Neural cell (in vitro differentiated cells): ENCODE data around the gene LMNA. TPM values are rescaled to one million over a fixed set of nuclear protein-coding genes. Genes with fewer than 3 reads are reported as not detected.

Experiments
- H2AFZ ChIP-seq: fragments of 200-600, 300-800 bp; sonication (generic), shearing (Covaris generic); 2 replicates; pipeline ENCODE4 v1.6.0; 2014; ENCODE audit warnings: low read depth, mild to moderate bottlenecking, antibody characterized with exemption, low read length, moderate library complexity
- H3F3A ChIP-seq: fragments of 200-600 bp; shearing (Covaris generic); 2 replicates; pipeline ENCODE4 v1.6.1; 2016; ENCODE audit warnings: mild to moderate bottlenecking, moderate library complexity, mixed read lengths, antibody characterized with exemption, low read length; ENCODE audit not compliant: insufficient read depth, poor library complexity, severe bottlenecking
- H3K27ac ChIP-seq: fragments of 200-600, 300-800 bp; sonication (generic), shearing (Covaris generic); 2 replicates; pipeline ENCODE4 v1.5.1; 2014; ENCODE audit warnings: mild to moderate bottlenecking, low read length, moderate library complexity
- H3K27me3 ChIP-seq: fragments of 300-800, 200-600 bp; sonication (generic), shearing (Covaris generic); 2 replicates; pipeline ENCODE4 v1.6.0; 2014; ENCODE audit warnings: mild to moderate bottlenecking, low read depth, low read length, moderate library complexity; ENCODE audit not compliant: insufficient read depth
- H3K36me3 ChIP-seq: fragments of 300-800, 200-600 bp; sonication (generic), shearing (Covaris generic); 2 replicates; pipeline ENCODE4 v1.5.1; 2014; ENCODE audit warnings: mild to moderate bottlenecking, antibody characterized with exemption, low read length, moderate library complexity; ENCODE audit not compliant: insufficient read depth
- H3K4me2 ChIP-seq: fragments of 300-800, 200-600 bp; sonication (generic), shearing (Covaris generic); 2 replicates; pipeline ENCODE4 v1.6.0; 2014; ENCODE audit warnings: mild to moderate bottlenecking, low read length
- H3K4me3 ChIP-seq: fragments of 300-800, 200-600 bp; sonication (generic), shearing (Covaris generic); 2 replicates; pipeline ENCODE4 v1.5.1; 2014; ENCODE audit warnings: mild to moderate bottlenecking, low read length, moderate library complexity
- H3K79me2 ChIP-seq: fragments of 200-600 bp; shearing (Covaris generic); replicated peaks from 2 replicates; pipeline ENCODE4 v1.6.0; 2014; ENCODE audit warnings: mild to moderate bottlenecking, low read length, moderate library complexity; ENCODE audit not compliant: insufficient read depth
- H3K9ac ChIP-seq: fragments of 300-800, 200-600 bp; sonication (generic), shearing (Covaris generic); 2 replicates; pipeline ENCODE4 v1.6.1; 2016; ENCODE audit warnings: mild to moderate bottlenecking, low read length, mixed read lengths
- H3K9me2 ChIP-seq: fragments of 200-600 bp; shearing (Covaris generic); 2 replicates; pipeline ENCODE4 v1.6.1; 2016; ENCODE audit warnings: mild to moderate bottlenecking, low read length, mixed read lengths; ENCODE audit not compliant: insufficient read depth
- H3K9me3 ChIP-seq: fragments of 200-600, 300-800 bp; sonication (generic), shearing (Covaris generic); 2 replicates; pipeline ENCODE4 v1.6.1; 2016; ENCODE audit warnings: mild to moderate bottlenecking, mixed run types, low read length, moderate library complexity, mixed read lengths
- H4K20me1 ChIP-seq: fragments of 200-600 bp; shearing (Covaris generic); 2 replicates; pipeline ENCODE4 v1.6.1; 2016; ENCODE audit warnings: mild to moderate bottlenecking, mixed run types; ENCODE audit not compliant: insufficient read depth
- EP300 ChIP-seq: fragments of 450-650 bp; conservative IDR thresholded peaks from 2 replicates; pipeline ENCODE4 v1.6.1; 2014; ENCODE audit warnings: antibody characterized with exemption, mild to moderate bottlenecking, moderate library complexity; ENCODE audit not compliant: poor library complexity, severe bottlenecking
- EZH2 ChIP-seq: fragments of 200-600, 300-800 bp; shearing (Covaris generic), sonication (generic); IDR thresholded peaks from 2 replicates; pipeline ENCODE4 v1.6.1; 2014; ENCODE audit warnings: antibody characterized with exemption, low read length, borderline replicate concordance, mild to moderate bottlenecking; ENCODE audit not compliant: insufficient read depth, poor library complexity, severe bottlenecking
- MXI1 ChIP-seq: fragments of 450-650 bp; conservative IDR thresholded peaks from 2 replicates; pipeline ENCODE4 v1.6.1; 2014; ENCODE audit warnings: antibody characterized with exemption, mild to moderate bottlenecking; ENCODE audit not compliant: poor library complexity, severe bottlenecking
- POLR2AphosphoS5 ChIP-seq: IDR thresholded peaks from 2 replicates; pipeline ENCODE4 v1.6.1; 2012
- RAD21 ChIP-seq: fragments of 450-650 bp; conservative IDR thresholded peaks from 2 replicates; pipeline ENCODE4 v1.6.1; 2014; ENCODE audit warnings: antibody characterized with exemption, mild to moderate bottlenecking, moderate library complexity
- REST ChIP-seq: IDR thresholded peaks from 2 replicates; pipeline ENCODE4 v1.6.1; 2012; ENCODE audit warnings: borderline replicate concordance
- SMC3 ChIP-seq: fragments of 450-650 bp; conservative IDR thresholded peaks from 2 replicates; pipeline ENCODE4 v1.6.1; 2014; ENCODE audit warnings: antibody characterized with exemption, mild to moderate bottlenecking, moderate library complexity; ENCODE audit not compliant: poor library complexity
- TAF1 ChIP-seq: IDR thresholded peaks from 2 replicates; pipeline ENCODE4 v1.6.1; 2012; ENCODE audit warnings: low read depth
- polyA plus RNA-seq: library from polyadenylated mRNA; depleted of rRNA; stranded (reverse); fragments of >200 nt; gene quantifications from 2 replicates; pipeline ENCODE4 v1.2.3, GENCODE V29; 2014
- TF ChIP-seq, protein P1 (sequence below): fragments of 450-650 bp; IDR thresholded peaks from 2 replicates; pipeline ENCODE4 v1.5.1; 2014; ENCODE audit warnings: antibody characterized with exemption, mild to moderate bottlenecking, moderate library complexity; ENCODE audit not compliant: poor library complexity, severe bottlenecking

Gene LMNA
- polyA plus RNA-seq, 1 donor from 2014 or later, result 90.7 TPM

DNA sequence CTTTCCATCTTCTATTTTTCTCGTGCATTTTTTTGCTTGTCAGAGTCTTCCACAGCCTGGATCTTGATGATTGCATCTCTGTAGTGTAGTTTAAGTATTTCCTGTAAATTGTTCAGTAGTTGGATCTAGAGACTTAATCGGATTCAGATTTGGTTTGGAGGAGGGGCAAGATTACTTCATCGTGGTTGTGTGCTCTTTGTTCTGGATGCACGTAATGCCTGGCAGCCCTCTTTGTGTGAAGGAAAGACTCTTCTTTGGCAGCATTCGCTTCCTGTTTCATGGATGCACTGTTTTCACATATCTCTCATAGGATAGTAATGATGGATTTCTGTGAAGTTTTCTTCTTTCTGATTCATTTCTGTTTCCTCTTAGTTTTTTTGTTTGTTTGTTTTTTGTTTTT, 53.0 kb downstream of the LMNA start:
- H3K36me3 ChIP-seq, result peaks cover 11% of the 10 kb centered on the region
- no peak overlapping the region for H3K4me2 ChIP-seq
- no peak overlapping the region for H2AFZ ChIP-seq
- H3K9ac ChIP-seq, result no peak overlapping the region
- no peak for TF ChIP-seq REST
- no peak for TF ChIP-seq EP300
- no peak for TF ChIP-seq RAD21
- no peak for TF ChIP-seq TAF1
- TF ChIP-seq MXI1, result no peak
- TF ChIP-seq SMC3, result no peak
- TF ChIP-seq POLR2AphosphoS5, result no peak
- TF ChIP-seq EZH2, result no peak
- H3K79me2 ChIP-seq, result no peaks in the 10 kb centered on the region
- H4K20me1 ChIP-seq, result no peaks in the 10 kb centered on the region
- H3K9me3 ChIP-seq, result no peaks in the 10 kb centered on the region
- no peak overlapping the region for H3K27ac ChIP-seq
- no peak overlapping the region for H3K4me3 ChIP-seq
- H3F3A ChIP-seq, result no peaks in the 10 kb centered on the region
- no peaks in the 10 kb centered on the region for H3K9me2 ChIP-seq
- no peaks in the 10 kb centered on the region for H3K27me3 ChIP-seq

DNA sequence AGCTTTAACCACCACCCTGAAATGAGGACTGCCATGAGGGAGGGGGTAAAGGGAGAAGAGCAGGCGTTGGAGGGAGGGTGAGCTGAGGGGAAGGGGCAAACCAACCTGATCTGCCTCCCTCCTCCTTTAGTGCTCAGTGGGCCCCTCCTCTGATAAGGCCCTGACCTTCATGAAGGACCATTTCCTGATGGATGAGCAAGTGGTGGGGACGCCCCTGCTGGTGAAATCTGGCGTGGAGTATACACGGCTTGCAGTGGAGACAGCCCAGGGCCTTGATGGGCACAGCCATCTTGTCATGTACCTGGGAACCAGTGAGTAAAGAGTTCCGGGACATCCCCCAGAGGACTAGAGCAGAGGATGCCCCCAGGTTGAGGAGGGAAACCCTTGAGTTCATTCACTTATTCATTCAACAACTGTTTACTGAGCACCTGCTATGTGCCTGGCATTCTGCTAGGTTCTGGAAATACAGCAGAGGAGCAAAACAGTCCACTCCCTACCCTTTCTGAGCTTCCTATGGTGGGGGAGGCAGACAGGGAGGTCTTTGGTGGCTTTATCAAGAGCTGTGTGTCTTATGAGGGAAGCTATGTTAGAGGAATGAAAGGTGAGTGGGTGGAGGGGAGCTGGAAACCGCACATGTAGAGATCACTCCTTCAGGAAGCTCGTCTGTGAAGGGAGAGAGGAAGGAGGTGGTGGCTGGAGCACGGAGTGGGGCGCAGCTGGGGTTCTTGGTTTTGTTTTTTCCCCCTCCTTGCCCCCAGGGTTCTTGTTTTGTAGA, 58.4 kb downstream of the LMNA start:
- H4K20me1 ChIP-seq, result no peaks in the 10 kb centered on the region
- H3K9me2 ChIP-seq, result no peaks in the 10 kb centered on the region
- no peaks in the 10 kb centered on the region for H3K79me2 ChIP-seq
- no peak overlapping the region for H3K9ac ChIP-seq
- no peak overlapping the region for H2AFZ ChIP-seq
- no peak overlapping the region for H3K27ac ChIP-seq
- no peaks in the 10 kb centered on the region for H3F3A ChIP-seq
- no peak overlapping the region for H3K4me2 ChIP-seq
- H3K4me3 ChIP-seq, result no peak overlapping the region
- H3K36me3 ChIP-seq, result no peaks in the 10 kb centered on the region
- no peaks in the 10 kb centered on the region for H3K27me3 ChIP-seq
- no peaks in the 10 kb centered on the region for H3K9me3 ChIP-seq
- TF ChIP-seq RAD21, result no peak
- no peak for TF ChIP-seq MXI1
- TF ChIP-seq, protein P1, sequence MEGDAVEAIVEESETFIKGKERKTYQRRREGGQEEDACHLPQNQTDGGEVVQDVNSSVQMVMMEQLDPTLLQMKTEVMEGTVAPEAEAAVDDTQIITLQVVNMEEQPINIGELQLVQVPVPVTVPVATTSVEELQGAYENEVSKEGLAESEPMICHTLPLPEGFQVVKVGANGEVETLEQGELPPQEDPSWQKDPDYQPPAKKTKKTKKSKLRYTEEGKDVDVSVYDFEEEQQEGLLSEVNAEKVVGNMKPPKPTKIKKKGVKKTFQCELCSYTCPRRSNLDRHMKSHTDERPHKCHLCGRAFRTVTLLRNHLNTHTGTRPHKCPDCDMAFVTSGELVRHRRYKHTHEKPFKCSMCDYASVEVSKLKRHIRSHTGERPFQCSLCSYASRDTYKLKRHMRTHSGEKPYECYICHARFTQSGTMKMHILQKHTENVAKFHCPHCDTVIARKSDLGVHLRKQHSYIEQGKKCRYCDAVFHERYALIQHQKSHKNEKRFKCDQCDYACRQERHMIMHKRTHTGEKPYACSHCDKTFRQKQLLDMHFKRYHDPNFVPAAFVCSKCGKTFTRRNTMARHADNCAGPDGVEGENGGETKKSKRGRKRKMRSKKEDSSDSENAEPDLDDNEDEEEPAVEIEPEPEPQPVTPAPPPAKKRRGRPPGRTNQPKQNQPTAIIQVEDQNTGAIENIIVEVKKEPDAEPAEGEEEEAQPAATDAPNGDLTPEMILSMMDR, result no peak
- no peak for TF ChIP-seq REST
- TF ChIP-seq EP300, result no peak
- TF ChIP-seq SMC3, result no peak
- TF ChIP-seq POLR2AphosphoS5, result no peak
